Gastroesophageal sphincter (tissue), 3 donors: Measurements from ENCODE around the gene PPCDC.
"Not testable (repeated sequence)": the region's sequence is repeated elsewhere in the genome, so short reads cannot be mapped to it uniquely, and the experiment has no call there.

Source experiments
- CTCF ChIP-seq, 4 experiments: fragments of 200-600 bp in 2 of 4; fragments of 450-650 bp in 2 of 4; sonication (generic) in 1 of 4; IDR thresholded peaks; one replicate each; pipeline ENCODE4 v1.5.1; 2017 to 2019; ENCODE audit warnings: antibody characterized with exemption in 4 of 4, mild to moderate bottlenecking in 2 of 4, moderate library complexity in 2 of 4
- POLR2A ChIP-seq, 2 donors: fragments of 450-650 bp; IDR thresholded peaks; one replicate each; pipeline ENCODE4 v1.6.1; 2017; ENCODE audit warnings: antibody characterized with exemption in 2 of 2, mild to moderate bottlenecking in 2 of 2, moderate library complexity in 1 of 2

GRCh38 chr15:75085708-75086107 is 62.3 kb downstream of the PPCDC start:
- TF ChIP-seq POLR2A, CTCF (IDR thresholded peaks at IDR 0.05): not testable (repeated sequence)
